H1 (cell line): ENCODE results near the gene ACACA. TPM values are rescaled to one million over a fixed set of nuclear protein-coding genes. Genes with fewer than 3 reads are reported as not detected.

Experiments
- CTCF ChIA-PET: fragments of 300-600 bp; sonication (Branson Sonifier 250); formaldehyde crosslinking; loops from one replicate; lab custom pipeline; 2021; ENCODE audit not compliant: partially characterized antibody; lab: Charles Lee
- POLR2A ChIA-PET: fragments of 300-600 bp; sonication (Branson Sonifier 250); formaldehyde crosslinking; loops from one replicate; lab custom pipeline; 2021; ENCODE audit warnings: inconsistent platforms; ENCODE audit not compliant: partially characterized antibody; lab: Charles Lee
- DNase-seq, 2 experiments: peaks; one replicate each; pipeline versions ENCODE4 v3.0.0 to v3.0.0-alpha.2; 2010 to 2022; ENCODE audit warnings: low spot score in 2 of 2, low read depth in 1 of 2, mixed read lengths in 1 of 2
- FAIRE-seq: peaks from 2 replicates; lab custom pipeline; 2011; peaks lifted over from hg19 to GRCh38; lab: Jason Lieb, UNC
- H2AFZ ChIP-seq: 2 replicates; pipeline ENCODE4 v1.8.1; 2012; ENCODE audit warnings: low read length, inconsistent platforms
- H2AK5ac ChIP-seq: 2 replicates; pipeline ENCODE4 v1.6.1; 2013; ENCODE audit warnings: low read depth, low read length
- H2BK120ac ChIP-seq: replicated peaks from 2 replicates; pipeline ENCODE3; 2013; ENCODE audit warnings: low read depth, low read length, inconsistent platforms
- H2BK12ac ChIP-seq: 2 replicates; pipeline ENCODE4 v1.6.1; 2013; ENCODE audit warnings: low read depth, low read length
- H2BK15ac ChIP-seq: 2 replicates; pipeline ENCODE4 v1.6.1; 2013; ENCODE audit warnings: low read length
- H2BK20ac ChIP-seq: 2 replicates; pipeline ENCODE4 v1.6.1; 2013; ENCODE audit warnings: low read length
- H2BK5ac ChIP-seq: 2 replicates; pipeline ENCODE4 v1.6.1; 2013; ENCODE audit warnings: low read depth, low read length
- H3K14ac ChIP-seq: 2 replicates; pipeline ENCODE4 v1.6.1; 2013; ENCODE audit warnings: inconsistent platforms; ENCODE audit not compliant: insufficient read length
- H3K18ac ChIP-seq: 2 replicates; pipeline ENCODE4 v1.6.1; 2013; ENCODE audit warnings: low read length; ENCODE audit errors: extremely low read depth
- H3K23ac ChIP-seq: 2 replicates; pipeline ENCODE4 v1.6.1; 2013; ENCODE audit warnings: inconsistent platforms; ENCODE audit not compliant: insufficient read length
- H3K23me2 ChIP-seq: 2 replicates; pipeline ENCODE4 v1.6.1; 2013; ENCODE audit warnings: low read depth, low read length
- H3K27ac ChIP-seq: 2 replicates; pipeline ENCODE4 v1.6.1; 2011; ENCODE audit warnings: low read depth, low read length, inconsistent platforms
- H3K27me3 ChIP-seq, 4 experiments: replicated peaks in 1 of 4; 1 replicate in 1 of 4; 2 replicates in 3 of 4; pipeline versions ENCODE4 v1.6.1 to v1.8.1; 2011 to 2013; ENCODE audit warnings: low read length in 3 of 4, mild to moderate bottlenecking in 3 of 4, inconsistent platforms in 2 of 4, mixed read lengths in 2 of 4, moderate library complexity in 1 of 4; ENCODE audit not compliant: control insufficient read depth in 3 of 4, insufficient read depth in 3 of 4; ENCODE audit errors: extremely low read depth in 1 of 4
- H3K36me3 ChIP-seq, 4 experiments: 2 replicates each; pipeline versions ENCODE4 v1.6.1 to v1.8.1; 2011 to 2013; ENCODE audit warnings: mild to moderate bottlenecking in 4 of 4, low read length in 3 of 4, moderate library complexity in 2 of 4, control low read depth in 1 of 4, inconsistent platforms in 1 of 4; ENCODE audit not compliant: insufficient read depth in 4 of 4, control insufficient read depth in 2 of 4
- H3K4ac ChIP-seq: replicated peaks from 2 replicates; pipeline ENCODE3; 2013; ENCODE audit warnings: low read length, low read depth, mixed read lengths, inconsistent platforms; ENCODE audit not compliant: insufficient read length
- H3K4me1 ChIP-seq, 4 experiments: replicated peaks in 1 of 4; 1 replicate in 1 of 4; 2 replicates in 3 of 4; pipeline versions ENCODE4 v1.6.1 to v1.8.1; 2011 to 2013; ENCODE audit warnings: low read length in 3 of 4, inconsistent platforms in 2 of 4, mixed read lengths in 1 of 4; ENCODE audit not compliant: insufficient read depth in 4 of 4, control insufficient read depth in 3 of 4
- H3K4me2 ChIP-seq, 2 experiments: 2 replicates each; pipeline versions ENCODE4 v1.6.1 to v1.8.1; 2011 to 2013; ENCODE audit warnings: low read depth in 2 of 2, low read length in 2 of 2, control low read depth in 1 of 2, inconsistent platforms in 1 of 2, mild to moderate bottlenecking in 1 of 2; ENCODE audit not compliant: insufficient read depth in 1 of 2
- H3K4me3 ChIP-seq, 4 experiments: fragments of 200-600, 300-600 bp in 1 of 4; sonication (generic), shearing (Covaris generic), sonication (Bioruptor Twin) in 1 of 4; 2 replicates each; pipeline versions ENCODE4 v1.5.1 to v1.8.1; 2011 to 2016; ENCODE audit warnings: low read length in 4 of 4, low read depth in 3 of 4, control low read depth in 2 of 4, inconsistent platforms in 2 of 4, mild to moderate bottlenecking in 2 of 4, mixed read lengths in 1 of 4, moderate library complexity in 1 of 4; ENCODE audit not compliant: insufficient read depth in 2 of 4; ENCODE audit errors: extremely low read depth in 1 of 4
- H3K56ac ChIP-seq: replicated peaks from 2 replicates; pipeline ENCODE3; 2013; ENCODE audit warnings: low read depth, mild to moderate bottlenecking, mixed read lengths, low read length, inconsistent platforms; ENCODE audit not compliant: insufficient read length
- H3K79me1 ChIP-seq: 2 replicates; pipeline ENCODE4 v1.6.1; 2013; ENCODE audit warnings: low read depth, low read length, control low read depth
- H3K79me2 ChIP-seq, 2 experiments: 2 replicates each; pipeline versions ENCODE4 v1.6.1 to v1.8.1; 2012 to 2013; ENCODE audit warnings: low read length in 2 of 2, mild to moderate bottlenecking in 2 of 2, inconsistent platforms in 1 of 2; ENCODE audit not compliant: insufficient read depth in 2 of 2, control insufficient read depth in 1 of 2
- H3K9ac ChIP-seq, 4 experiments: replicated peaks in 1 of 4; 1 replicate in 1 of 4; 2 replicates in 3 of 4; pipeline versions ENCODE4 v1.6.1 to v1.8.1; 2011 to 2013; ENCODE audit warnings: low read depth in 3 of 4, low read length in 3 of 4, control low read depth in 2 of 4, mild to moderate bottlenecking in 2 of 4, moderate library complexity in 2 of 4, inconsistent platforms in 1 of 4; ENCODE audit errors: extremely low read depth in 1 of 4
- H3K9me3 ChIP-seq, 2 experiments: 2 replicates each; pipeline versions ENCODE4 v1.6.1 to v1.8.1; 2012 to 2013; ENCODE audit warnings: mild to moderate bottlenecking in 2 of 2, moderate library complexity in 2 of 2, control low read depth in 1 of 2, inconsistent platforms in 1 of 2, low read depth in 1 of 2, low read length in 1 of 2, mixed read lengths in 1 of 2; ENCODE audit not compliant: insufficient read depth in 2 of 2
- H4K20me1 ChIP-seq, 2 experiments: replicated peaks in 1 of 2; 2 replicates each; pipeline versions ENCODE3 to v1.8.1; 2011 to 2013; ENCODE audit warnings: inconsistent platforms in 2 of 2, low read length in 2 of 2, mild to moderate bottlenecking in 1 of 2; ENCODE audit not compliant: insufficient read depth in 2 of 2, control insufficient read depth in 1 of 2
- H4K5ac ChIP-seq: 2 replicates; pipeline ENCODE4 v1.6.1; 2013; ENCODE audit warnings: low read length, low read depth, mixed read lengths, inconsistent platforms; ENCODE audit not compliant: insufficient read length
- H4K8ac ChIP-seq: 2 replicates; pipeline ENCODE4 v1.8.0; 2013; ENCODE audit warnings: mild to moderate bottlenecking, moderate library complexity, low read length, inconsistent platforms; ENCODE audit not compliant: insufficient read depth; ENCODE audit errors: extremely low read depth
- H4K91ac ChIP-seq: replicated peaks from 2 replicates; pipeline ENCODE3; 2013; ENCODE audit warnings: low read length, mixed read lengths, inconsistent platforms; ENCODE audit not compliant: insufficient read length
- BCL11A ChIP-seq, 2 experiments: IDR thresholded peaks; one replicate each; pipeline ENCODE4 v1.6.1; 2011; ENCODE audit warnings: low read depth in 2 of 2, low read length in 2 of 2, mild to moderate bottlenecking in 2 of 2
- CREB1 ChIP-seq: IDR thresholded peaks from 2 replicates; pipeline ENCODE4 v1.6.1; 2012; ENCODE audit warnings: inconsistent platforms
- EP300 ChIP-seq, 2 experiments: IDR thresholded peaks; 1 replicate in 1 of 2; 2 replicates in 1 of 2; pipeline ENCODE4 v1.6.1; 2011 to 2012; ENCODE audit warnings: low read depth in 2 of 2, low read length in 2 of 2, mild to moderate bottlenecking in 2 of 2, borderline replicate concordance in 1 of 2, inconsistent platforms in 1 of 2, moderate library complexity in 1 of 2
- HDAC2 ChIP-seq, 2 experiments: fragments of 300-600 bp in 1 of 2; sonication (generic) in 1 of 2; IDR thresholded peaks; 2 replicates each; pipeline ENCODE4 v1.6.1; 2011 to 2012; ENCODE audit warnings: low read depth in 2 of 2, low read length in 2 of 2, mild to moderate bottlenecking in 2 of 2, moderate library complexity in 2 of 2, borderline replicate concordance in 1 of 2, inconsistent platforms in 1 of 2
- KDM4A ChIP-seq: IDR thresholded peaks from one replicate; pipeline ENCODE4 v1.7.1; 2012; ENCODE audit warnings: low read depth, mild to moderate bottlenecking, moderate library complexity, low read length, inconsistent platforms; ENCODE audit not compliant: severe bottlenecking
- KDM5A ChIP-seq: fragments of 200-600 bp; IDR thresholded peaks from 2 replicates; pipeline ENCODE4 v1.7.1; 2012; ENCODE audit warnings: mild to moderate bottlenecking, low read length, inconsistent platforms, mixed read lengths
- RFX5 ChIP-seq: IDR thresholded peaks from 2 replicates; pipeline ENCODE4 v1.6.1; 2011; ENCODE audit warnings: low read depth, low read length, improper control_type of control experiment, borderline replicate concordance
- RXRA ChIP-seq: IDR thresholded peaks from 2 replicates; pipeline ENCODE4 v1.6.1; 2011; ENCODE audit warnings: low read depth, mild to moderate bottlenecking, low read length, moderate library complexity; ENCODE audit not compliant: insufficient read depth
- SIX5 ChIP-seq: IDR thresholded peaks from 2 replicates; pipeline ENCODE4 v1.6.1; 2011; ENCODE audit warnings: mild to moderate bottlenecking, low read depth, low read length
- SP2 ChIP-seq: IDR thresholded peaks from 2 replicates; pipeline ENCODE4 v1.6.1; 2012; ENCODE audit warnings: mild to moderate bottlenecking, low read length, inconsistent platforms
- SP4 ChIP-seq: IDR thresholded peaks from 2 replicates; pipeline ENCODE4 v1.6.1; 2012; ENCODE audit warnings: low read length, inconsistent platforms
- SUZ12 ChIP-seq: fragments of 200-600 bp; sonication (generic); IDR thresholded peaks from 2 replicates; pipeline ENCODE4 v1.6.1; 2012; ENCODE audit warnings: mild to moderate bottlenecking, inconsistent platforms, low read length, moderate library complexity, mixed read lengths
- TCF12 ChIP-seq: IDR thresholded peaks from 2 replicates; pipeline ENCODE4 v1.6.1; 2011; ENCODE audit warnings: low read depth, mild to moderate bottlenecking, low read length
- TEAD4 ChIP-seq: IDR thresholded peaks from 2 replicates; pipeline ENCODE4 v1.6.1; 2012; ENCODE audit warnings: low read depth, low read length, inconsistent platforms, mixed read lengths
- WGBS, 2 experiments: shearing (Covaris generic) in 1 of 2; methylation state at CpG; one replicate each; pipeline versions ENCODE4 v1.1.6 to v1.1.7; 2013 to 2015; ENCODE audit warnings: low lambda C conversion rate in 2 of 2, mixed read lengths in 2 of 2, inconsistent platforms in 1 of 2, low coverage in 1 of 2, missing lambda C conversion rate in 1 of 2; ENCODE audit not compliant: insufficient replicate concordance in 2 of 2, insufficient coverage in 1 of 2, insufficient read length in 1 of 2; ENCODE audit errors: extremely low coverage in 1 of 2, missing lambda C conversion rate in 1 of 2; 5-methylcytosine and 5-hydroxymethylcytosine counted together
- polyA plus RNA-seq, 7 experiments: library from polyadenylated mRNA; depleted of rRNA in 3 of 7; stranded (reverse) in 5 of 7; unstranded in 2 of 7; fragments of >200 nt in 5 of 7; fragments of 200-250 nt in 2 of 7; gene quantifications; 1 replicate in 5 of 7; 2 replicates in 1 of 7; 4 replicates in 1 of 7; pipeline versions ENCODE4 v1.2.1 to v1.2.3, GENCODE V29; 2011 to 2013; ENCODE audit warnings: missing spikeins in 2 of 7, mixed read lengths in 2 of 7
- total RNA-seq: library from RNA; stranded (reverse); fragmentation: NEBNext Ultra II Directional; extraction: Animal tissue kit (Norgen Biotek cat#: 25700); gene quantifications from 2 replicates; pipeline ENCODE4 v1.2.1, GENCODE V29; 2021

ACACA gene
- total and polyA plus RNA-seq, 2 of the 8 experiments (the other 6 are each of a cell fraction or from before 2014, with no cell fraction given), result 74.0 to 160 TPM

GRCh38 chr17:37103231-37103630 lies 303.4 kb downstream of the ACACA start:
- Histone ChIP-seq H3K4me2 (no peak overlapping the region), H3K4me3 (no peak overlapping the region), H3K56ac (no peak overlapping the region), H2BK20ac (0 out of 2 replicates have a peak overlapping the region, but pooled peaks have one; percentile 28), H3K79me1 (0 out of 2 replicates have a peak, but pooled peaks cover 4% of the 10 kb centered on the region), H3K36me3 (peaks cover 0 to 5% (median 2%) of the 10 kb centered on the region in 4 experiments; a peak in 3 of 8 replicates), H4K5ac (no peak overlapping the region), H2BK15ac (no peak overlapping the region), H3K23me2 (peaks cover 1% of the 10 kb centered on the region; the same call in 1 of the 2 replicates), H2AK5ac (no peak overlapping the region), H4K20me1 (no peaks in the 10 kb centered on the region), H3K9me3 (no peaks in the 10 kb centered on the region), H3K27ac (peak overlapping the region; percentile 14; the same call in 1 of the 2 replicates), H2BK5ac (no peak overlapping the region), H3K4ac (no peak overlapping the region), H2BK120ac (no peak overlapping the region), H3K9ac (no peak overlapping the region), H3K27me3 (no peaks in the 10 kb centered on the region), H4K91ac (no peak overlapping the region), H3K18ac (no peak overlapping the region), H2BK12ac (no peak overlapping the region), H3K14ac (no peak overlapping the region), H3K79me2 (no peaks in the 10 kb centered on the region), H4K8ac (no peak overlapping the region), H2AFZ (no peak overlapping the region), H3K4me1 (peaks cover 13 to 26% (median 23%) of the 10 kb centered on the region in 4 experiments), H3K23ac (no peak overlapping the region)
- no peak for DNase-seq
- CTCF ChIA-PET, result interaction anchor here (0.7 to 2.8 kb wide), 3 partner anchors 10 to 503 kb away, joined by 3 to 9 read pairs (median 6); no protein-coding TSS in a partner anchor
- FAIRE-seq, result no peak
- 87% methylated on average over 4 of the region's 4 CpGs; no CpG with 5 or more reads in 1 of the 2 experiments for WGBS, 2 experiments
- POLR2A ChIA-PET, result interaction anchor here (0.8 to 1.0 kb wide), 3 partner anchors 8 to 112 kb away, joined by 3 read pairs; no protein-coding TSS in a partner anchor
- no peak for TF ChIP-seq TCF12
- no peak for TF ChIP-seq SP4
- no peak for TF ChIP-seq SUZ12
- no peak for TF ChIP-seq RXRA
- TF ChIP-seq CREB1, result no peak
- TF ChIP-seq EP300 (IDR thresholded peaks at IDR 0.05; ENCODE audit: borderline replicate concordance in 1 of 2, low read depth in 2 of 2, low read length in 2 of 2), result no peak
- TF ChIP-seq TEAD4, result no peak
- no peak for TF ChIP-seq SP2
- no peak for TF ChIP-seq KDM5A
- no peak for TF ChIP-seq BCL11A (IDR thresholded peaks at IDR 0.05; ENCODE audit: low read depth in 2 of 2, low read length in 2 of 2)
- TF ChIP-seq RFX5, result no peak
- no peak for TF ChIP-seq SIX5
- no peak for TF ChIP-seq KDM4A
- TF ChIP-seq HDAC2 (IDR thresholded peaks at IDR 0.05; ENCODE audit: borderline replicate concordance in 1 of 2, low read depth in 2 of 2, low read length in 2 of 2), result no peak
